ENCODE data around the gene RPS16.

The RPS16 gene

DNA sequence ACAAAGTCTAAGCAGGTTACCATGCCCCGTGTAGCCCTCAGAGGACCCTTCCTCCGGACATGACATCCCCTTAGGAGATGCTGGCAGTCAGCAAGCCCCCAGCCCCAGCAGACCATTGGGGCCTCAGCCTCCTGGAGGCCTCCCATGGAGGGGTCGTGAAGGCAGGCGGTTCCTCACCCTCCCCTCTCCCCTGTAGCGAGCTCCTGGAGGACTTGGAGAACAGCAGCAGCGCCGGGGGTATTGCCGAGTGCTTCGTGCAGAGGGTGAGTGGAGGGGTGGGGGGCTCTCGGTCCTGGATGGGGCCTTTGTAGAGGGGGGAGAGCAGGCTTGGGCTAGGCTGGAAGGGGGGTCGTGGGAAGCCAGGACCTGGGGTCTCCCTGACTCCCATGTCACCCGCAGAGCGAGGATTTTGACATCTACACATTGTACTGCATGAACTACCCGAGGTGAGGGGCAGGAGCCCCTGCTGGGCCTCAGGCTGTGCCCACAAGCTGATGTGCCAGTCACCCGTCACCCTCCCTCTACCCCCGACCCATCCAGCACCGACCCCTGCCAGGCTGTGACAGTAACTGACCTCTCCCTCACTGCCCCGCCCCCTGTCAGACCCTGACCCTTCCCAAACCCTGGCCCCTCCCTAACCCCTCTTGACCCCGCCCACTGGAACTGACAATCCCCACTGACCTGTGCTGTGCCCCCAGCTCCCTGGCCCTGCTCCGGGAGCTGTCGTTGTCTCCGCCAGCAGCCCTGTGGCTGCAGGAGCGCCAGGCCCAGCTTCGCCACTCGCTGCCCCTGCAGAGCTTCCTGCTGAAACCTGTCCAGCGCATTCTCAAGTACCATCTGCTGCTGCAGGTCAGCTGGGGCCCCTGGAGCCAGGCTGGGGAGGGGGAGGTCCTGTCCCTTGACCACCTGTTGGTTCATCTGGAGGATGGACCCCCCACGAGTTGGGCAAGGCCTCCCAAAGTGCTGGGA lies 19.3 kb downstream of the RPS16 start:
- TF ChIP-seq GATA3 (IDR thresholded peaks at IDR 0.05; ENCODE audit: low read depth, low read length) (no peak), GATA2 (IDR thresholded peaks at IDR 0.05; ENCODE audit: low read depth, low read length) (no peak)

DNA sequence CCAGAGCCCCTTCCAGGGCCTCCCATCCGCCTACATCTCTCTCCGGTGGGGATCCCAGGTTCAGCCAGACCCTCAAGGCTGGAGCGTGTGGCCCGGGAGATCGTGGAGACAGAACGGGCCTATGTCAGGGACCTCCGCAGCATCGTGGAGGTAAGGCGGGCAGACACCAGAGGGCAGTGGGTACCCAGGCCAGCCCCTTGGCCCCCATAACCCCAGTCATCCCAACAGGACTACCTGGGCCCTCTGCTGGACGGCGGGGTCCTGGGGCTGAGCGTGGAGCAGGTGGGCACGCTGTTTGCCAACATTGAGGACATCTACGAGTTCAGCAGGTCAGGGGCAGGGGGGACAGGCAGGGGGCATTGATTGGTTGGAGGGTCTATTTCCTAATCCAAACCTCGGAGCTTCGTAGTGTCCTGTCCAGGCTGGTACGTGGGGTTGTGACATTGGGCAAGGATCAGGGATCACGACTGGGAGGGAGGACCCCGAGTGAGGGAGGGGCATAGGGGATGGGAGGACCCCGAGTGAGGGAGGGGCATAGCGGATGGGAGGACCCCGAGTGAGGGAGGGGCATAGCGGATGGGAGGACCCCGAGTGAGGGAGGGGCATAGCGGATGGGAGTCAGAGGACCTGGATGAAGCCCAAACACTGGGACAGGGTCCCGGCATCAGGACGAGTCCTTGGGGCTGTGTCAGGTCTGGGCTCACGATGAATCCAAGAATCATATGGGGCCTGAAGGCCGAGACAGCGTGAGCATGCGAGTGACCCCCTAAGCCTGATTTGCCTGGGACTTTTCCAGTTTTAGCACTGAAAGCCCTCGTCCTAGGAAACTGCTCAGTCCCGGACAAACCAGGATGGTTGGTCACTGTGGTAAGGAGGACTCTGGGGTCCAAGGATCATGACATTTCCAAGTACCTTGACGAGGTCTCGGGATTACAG lies 20.4 kb downstream of the RPS16 start:
- TF ChIP-seq GATA2 (IDR thresholded peaks at IDR 0.05; ENCODE audit: low read depth, low read length), result no peak
- no peak for TF ChIP-seq GATA3 (IDR thresholded peaks at IDR 0.05; ENCODE audit: low read depth, low read length)

- TF ChIP-seq GATA3 (IDR thresholded peaks at IDR 0.05; ENCODE audit: low read depth, low read length), result no peak
- no peak for TF ChIP-seq GATA2 (IDR thresholded peaks at IDR 0.05; ENCODE audit: low read depth, low read length)
Measured at GRCh38 chr19:39413911-39414608, 21.7 kb downstream of the RPS16 start.

- TF ChIP-seq GATA3 (IDR thresholded peaks at IDR 0.05; ENCODE audit: low read depth, low read length), result no peak
- no peak for TF ChIP-seq GATA2 (IDR thresholded peaks at IDR 0.05; ENCODE audit: low read depth, low read length)
Measured at GRCh38 chr19:39413272-39413910, 22.4 kb downstream of the RPS16 start.

GRCh38 chr19:39412867-39413271 lies 22.9 kb downstream of the RPS16 start:
- TF ChIP-seq GATA2 (IDR thresholded peaks at IDR 0.05; ENCODE audit: low read depth, low read length), result no peak

- no peak for TF ChIP-seq GATA2 (IDR thresholded peaks at IDR 0.05; ENCODE audit: low read depth, low read length)
- no peak for TF ChIP-seq GATA3 (IDR thresholded peaks at IDR 0.05; ENCODE audit: low read depth, low read length)
Measured at GRCh38 chr19:39412100-39412866, 23.5 kb downstream of the RPS16 start, which contains the start of gene PLEKHG2. Gene PLEKHG2 (plus strand): TSS chr19:39412669. CDS start chr19:39414087, 1,418 bp downstream.

DNA sequence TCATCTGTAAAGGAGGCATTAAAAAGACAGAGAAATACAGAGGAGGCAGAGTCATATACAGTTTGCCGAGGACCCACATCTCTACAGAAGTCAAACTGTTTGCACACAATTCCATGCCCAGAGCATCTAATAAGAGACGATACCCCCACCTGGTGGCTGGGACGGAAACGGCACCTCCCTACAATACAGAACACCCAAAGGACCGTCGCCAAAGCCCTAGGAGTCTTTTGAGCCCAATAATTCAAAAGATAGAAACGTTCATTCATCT lies 24.0 kb downstream of the RPS16 start:
- TF ChIP-seq GATA2 (IDR thresholded peaks at IDR 0.05; ENCODE audit: low read depth, low read length) (no peak), GATA3 (IDR thresholded peaks at IDR 0.05; ENCODE audit: low read depth, low read length) (no peak)

- no peak for TF ChIP-seq GATA3 (IDR thresholded peaks at IDR 0.05; ENCODE audit: low read depth, low read length)
Measured at GRCh38 chr19:39411081-39411831, 24.5 kb downstream of the RPS16 start.

DNA sequence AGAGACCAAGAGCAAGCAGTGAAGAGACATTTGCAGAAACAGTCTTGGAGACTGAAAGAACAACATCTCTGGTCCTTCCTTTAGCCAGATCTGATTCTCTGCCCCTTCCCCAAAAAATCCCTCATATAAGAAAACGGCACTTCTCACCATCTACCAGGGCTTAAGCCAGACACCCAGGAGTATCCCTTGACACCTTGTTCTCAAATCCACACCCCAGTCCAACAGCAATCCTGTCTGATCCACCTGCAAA lies 25.0 kb downstream of the RPS16 start:
- TF ChIP-seq GATA2 (IDR thresholded peaks at IDR 0.05; ENCODE audit: low read depth, low read length) (no peak), GATA3 (IDR thresholded peaks at IDR 0.05; ENCODE audit: low read depth, low read length) (no peak)

DNA sequence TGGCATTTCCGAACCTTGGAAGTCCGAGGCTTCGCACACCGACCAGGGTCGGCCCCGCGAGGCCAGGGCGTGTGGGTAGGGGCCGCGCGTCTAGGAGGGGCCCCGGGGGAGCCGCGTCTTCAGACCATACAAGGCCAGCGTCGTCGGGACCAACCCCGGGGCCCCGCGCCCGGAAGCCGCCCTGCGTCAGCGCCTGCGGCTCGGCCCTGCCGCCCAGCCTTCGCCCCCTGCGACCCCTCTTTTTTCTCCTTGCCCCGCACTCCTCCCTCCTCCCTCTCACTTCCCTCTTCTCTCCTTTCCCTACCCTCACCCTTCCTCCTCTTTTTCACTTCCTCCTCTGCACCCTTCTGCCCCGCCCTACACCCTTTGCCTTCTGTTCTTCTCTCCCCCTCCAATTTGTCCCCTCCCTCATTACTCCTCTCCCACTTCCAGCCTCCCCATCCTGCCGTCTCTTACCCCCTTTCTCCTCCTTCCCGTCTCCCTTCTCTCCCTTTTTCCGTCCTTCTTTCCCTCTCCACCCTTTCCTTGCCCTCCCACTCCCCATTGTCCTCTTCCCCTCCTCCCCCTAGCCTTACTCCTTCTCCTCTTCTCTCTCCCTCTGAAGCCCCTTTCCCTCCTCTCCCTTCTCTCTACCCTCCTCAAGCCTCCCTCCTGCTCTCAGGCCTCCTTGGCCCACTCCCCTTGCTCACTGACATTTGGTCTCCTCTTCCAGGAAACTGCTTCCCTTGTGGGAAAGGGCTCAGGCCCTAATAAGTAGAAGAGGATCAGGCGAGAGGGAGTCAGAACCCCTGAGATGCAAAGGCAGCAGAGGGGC lies 25.5 kb downstream of the RPS16 start:
- TF ChIP-seq GATA2 (IDR thresholded peaks at IDR 0.05; ENCODE audit: low read depth, low read length) (no peak), GATA3 (IDR thresholded peaks at IDR 0.05; ENCODE audit: low read depth, low read length) (no peak)

DNA sequence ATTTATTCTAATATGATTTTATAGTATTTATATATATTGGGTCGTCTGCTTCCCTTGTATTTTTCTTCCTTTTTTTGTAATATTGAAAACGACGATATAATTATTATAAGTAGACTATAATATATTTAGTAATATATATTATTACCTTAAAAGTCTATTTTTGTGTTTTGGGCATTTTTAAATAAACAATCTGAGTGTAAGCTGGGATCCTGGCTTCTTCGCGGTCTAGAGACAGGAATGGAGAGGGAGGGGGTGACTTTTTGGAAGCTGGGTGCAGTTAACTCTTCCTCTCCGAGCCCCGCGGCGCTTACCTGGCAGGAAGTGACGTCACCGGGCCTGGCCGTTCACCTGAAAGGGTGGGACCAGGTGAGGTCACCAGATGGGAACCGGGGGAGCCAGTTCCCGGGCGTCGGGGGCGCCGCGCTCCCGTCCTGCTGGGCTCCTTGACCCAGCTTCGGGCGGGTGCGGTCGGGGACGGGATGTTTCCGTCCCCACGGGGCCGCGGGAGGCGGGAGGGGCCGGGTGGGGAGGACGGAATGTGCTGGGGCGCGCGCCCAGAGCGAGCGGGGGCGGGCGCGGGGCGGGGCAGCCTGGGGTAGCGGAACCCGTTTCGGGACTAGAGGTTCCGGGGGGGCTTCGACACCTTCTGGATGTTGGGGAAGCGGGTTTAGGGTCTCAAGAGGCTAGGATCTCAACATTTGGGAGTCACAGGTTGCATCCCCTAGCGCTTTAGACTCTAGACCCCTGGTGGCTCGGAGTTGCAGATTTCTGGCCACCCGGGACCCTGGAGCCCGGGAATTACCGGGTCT lies 26.3 kb downstream of the RPS16 start:
- no peak for TF ChIP-seq GATA2 (IDR thresholded peaks at IDR 0.05; ENCODE audit: low read depth, low read length)
- no peak for TF ChIP-seq GATA3 (IDR thresholded peaks at IDR 0.05; ENCODE audit: low read depth, low read length)

All from SH-SY5Y (cell line).